ENCODE data around the gene GABRB1. TPM values are rescaled to one million over a fixed set of nuclear protein-coding genes. Genes with fewer than 3 reads are reported as not detected.

Gene GABRB1
- total and polyA plus RNA-seq, 2 donors (not counting 3 experiments of a cell fraction or from before 2014, with no cell fraction given): not detected

DNA sequence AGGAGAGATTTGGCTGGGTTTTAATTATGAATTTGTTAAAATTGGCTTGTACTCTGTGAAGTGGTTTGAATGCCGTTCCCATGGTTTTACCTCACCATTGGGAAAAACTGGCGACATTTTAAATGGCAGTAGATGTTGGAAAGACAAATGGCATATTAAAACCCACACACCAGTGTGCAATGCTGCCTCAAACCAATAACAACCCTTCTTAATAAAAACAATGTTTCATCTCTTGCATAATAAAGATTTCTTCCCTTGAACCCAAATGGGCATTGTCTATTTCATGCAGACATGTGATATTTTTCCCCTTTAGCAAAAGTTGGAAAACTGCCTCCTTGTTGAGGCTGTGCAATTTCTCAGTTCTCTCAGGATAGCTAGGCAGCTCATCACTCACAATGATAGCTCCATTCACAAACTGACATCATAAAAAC, 33.7 kb downstream of the GABRB1 start:
- FAIRE-seq (no peak), DNase-seq (ENCODE audit: low read depth, low spot score) (no peak)
- no peaks in the 10 kb centered on the region for H3K4me1 ChIP-seq (ENCODE audit: control insufficient read depth, extremely low read depth, insufficient read depth, low read length)
- ChIA-PET CTCF (no interaction called here), POLR2A (no interaction called here)
- H3K4me2 ChIP-seq (ENCODE audit: insufficient read depth, low read length): no peak overlapping the region
- H3K27me3 ChIP-seq (ENCODE audit: control insufficient read depth in 2 of 2, insufficient read depth in 2 of 2, low read length in 2 of 2): peaks cover 0 to 5% of the 10 kb centered on the region in 2 experiments
- H3K4me3 ChIP-seq (replicated peaks in 1 of 3; ENCODE audit: insufficient read depth in 1 of 3, low read depth in 1 of 3, low read length in 3 of 3): no peak overlapping the region
- no peaks in the 10 kb centered on the region for H4K20me1 ChIP-seq (replicated peaks; ENCODE audit: control insufficient read depth, extremely low read depth, insufficient read depth, low read length)
- dilution Hi-C loops (cut with MboI; ENCODE audit: extremely low pct_ligation_motif_present, low sequenced_read_pairs) (no loop called here), intact Hi-C loops (cut with micrococcal nuclease) (no loop called here)
- no TSS peak for BruUV-seq (replicated peaks)
- no peak overlapping the region for H2AFZ ChIP-seq (ENCODE audit: low read depth, low read length)
- no peaks in the 10 kb centered on the region for H3K9me3 ChIP-seq (replicated peaks; ENCODE audit: control insufficient read depth, insufficient read depth, low read length)
- no peaks in the 10 kb centered on the region for H3K9me1 ChIP-seq (replicated peaks; ENCODE audit: control insufficient read depth, extremely low read depth, insufficient read depth, low read length)
- TF ChIP-seq, protein P1, sequence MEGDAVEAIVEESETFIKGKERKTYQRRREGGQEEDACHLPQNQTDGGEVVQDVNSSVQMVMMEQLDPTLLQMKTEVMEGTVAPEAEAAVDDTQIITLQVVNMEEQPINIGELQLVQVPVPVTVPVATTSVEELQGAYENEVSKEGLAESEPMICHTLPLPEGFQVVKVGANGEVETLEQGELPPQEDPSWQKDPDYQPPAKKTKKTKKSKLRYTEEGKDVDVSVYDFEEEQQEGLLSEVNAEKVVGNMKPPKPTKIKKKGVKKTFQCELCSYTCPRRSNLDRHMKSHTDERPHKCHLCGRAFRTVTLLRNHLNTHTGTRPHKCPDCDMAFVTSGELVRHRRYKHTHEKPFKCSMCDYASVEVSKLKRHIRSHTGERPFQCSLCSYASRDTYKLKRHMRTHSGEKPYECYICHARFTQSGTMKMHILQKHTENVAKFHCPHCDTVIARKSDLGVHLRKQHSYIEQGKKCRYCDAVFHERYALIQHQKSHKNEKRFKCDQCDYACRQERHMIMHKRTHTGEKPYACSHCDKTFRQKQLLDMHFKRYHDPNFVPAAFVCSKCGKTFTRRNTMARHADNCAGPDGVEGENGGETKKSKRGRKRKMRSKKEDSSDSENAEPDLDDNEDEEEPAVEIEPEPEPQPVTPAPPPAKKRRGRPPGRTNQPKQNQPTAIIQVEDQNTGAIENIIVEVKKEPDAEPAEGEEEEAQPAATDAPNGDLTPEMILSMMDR (IDR thresholded peaks at IDR 0.05; ENCODE audit: extremely low read depth in 1 of 2, insufficient read depth in 1 of 2, low read depth in 1 of 2, low read length in 2 of 2): no peak
- TF ChIP-seq GATA2 (IDR thresholded peaks at IDR 0.05; ENCODE audit: insufficient read depth, insufficient read length, low read depth, low read length): no peak
- TF ChIP-seq POLR2A (IDR thresholded peaks at IDR 0.05; ENCODE audit: low read depth, low read length): no peak
- TF ChIP-seq, protein P2, sequence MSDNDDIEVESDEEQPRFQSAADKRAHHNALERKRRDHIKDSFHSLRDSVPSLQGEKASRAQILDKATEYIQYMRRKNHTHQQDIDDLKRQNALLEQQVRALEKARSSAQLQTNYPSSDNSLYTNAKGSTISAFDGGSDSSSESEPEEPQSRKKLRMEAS (IDR thresholded peaks at IDR 0.05; ENCODE audit: insufficient read depth, insufficient read length): no peak
- TF ChIP-seq EZH2 (IDR thresholded peaks at IDR 0.05; ENCODE audit: borderline replicate concordance, low read depth, low read length, severe bottlenecking): no peak
- TF ChIP-seq POLR2AphosphoS5 (IDR thresholded peaks at IDR 0.05; ENCODE audit: insufficient read depth, low read depth, low read length): no peak
- TF ChIP-seq MYC (IDR thresholded peaks at IDR 0.05; ENCODE audit: low read depth, low read length): no peak
- no peak for TF ChIP-seq JUN (IDR thresholded peaks at IDR 0.05; ENCODE audit: borderline replicate concordance, insufficient read depth, insufficient read length, low read depth)
- no peak for TF ChIP-seq FOS (IDR thresholded peaks at IDR 0.05; ENCODE audit: borderline replicate concordance, insufficient read depth, low read length)
- no peaks in the 10 kb centered on the region for H3K36me3 ChIP-seq (ENCODE audit: control insufficient read depth in 2 of 2, extremely low read depth in 1 of 2, insufficient read depth in 2 of 2, low read length in 2 of 2)
- H3K27ac ChIP-seq (ENCODE audit: insufficient read depth, low read depth, low read length): no peak overlapping the region
- no peaks in the 10 kb centered on the region for H3K79me2 ChIP-seq (ENCODE audit: control insufficient read depth, insufficient read depth, low read length)
- H3K9ac ChIP-seq (replicated peaks; ENCODE audit: extremely low read depth, insufficient read depth, low read length): no peak overlapping the region

Data from endothelial cell of umbilical vein (primary cell).